Activated CD4-positive, CD25-positive, alpha-beta regulatory T cell treated with anti-CD3 and anti-CD28 coated beads, Interleukin-2, amount 50 U/mL, for 72 hours (primary cell): ENCODE results near the gene SMIM35.
"Not testable (repeated sequence)": the region's sequence is repeated elsewhere in the genome, so short reads cannot be mapped to it uniquely, and the experiment has no call there.

Experiments used
- DNase-seq: peaks from one replicate; pipeline ENCODE4 v3.0.0; 2021

Gene SMIM35

GRCh38 chr11:117978291-117978910 is 108.4 kb downstream of the SMIM35 start:
- not testable (repeated sequence) for DNase-seq

- DNase-seq = not testable (repeated sequence)
Observed at GRCh38 chr11:117977612-117978264, 109.0 kb downstream of the SMIM35 start.

- DNase-seq = no peak
Observed at GRCh38 chr11:117977029-117977428, 109.7 kb downstream of the SMIM35 start.

GRCh38 chr11:117976445-117976844 is 110.3 kb downstream of the SMIM35 start:
- no peak for DNase-seq

GRCh38 chr11:117973503-117973860 is 113.3 kb downstream of the SMIM35 start:
- DNase-seq = no peak

GRCh38 chr11:117972629-117973502 is 113.9 kb downstream of the SMIM35 start:
- DNase-seq = no peak

GRCh38 chr11:117972044-117972443 is 114.7 kb downstream of the SMIM35 start:
- DNase-seq = no peak

GRCh38 chr11:117970400-117971024 is 116.3 kb downstream of the SMIM35 start:
- DNase-seq = no peak

- no peak for DNase-seq
Observed at GRCh38 chr11:117969160-117969991, 117.4 kb downstream of the SMIM35 start.

- DNase-seq = no peak
Observed at GRCh38 chr11:117966908-117967307, 119.9 kb downstream of the SMIM35 start.

GRCh38 chr11:117962826-117963225 is 123.9 kb downstream of the SMIM35 start:
- DNase-seq = no peak

GRCh38 chr11:117961896-117962295 is 124.9 kb downstream of the SMIM35 start:
- no peak for DNase-seq

- no peak for DNase-seq
Observed at GRCh38 chr11:117960406-117960805, 126.4 kb downstream of the SMIM35 start.

- DNase-seq = no peak
Observed at GRCh38 chr11:117959438-117960149, 127.2 kb downstream of the SMIM35 start.

GRCh38 chr11:117958949-117959348 is 127.8 kb downstream of the SMIM35 start:
- DNase-seq = no peak
